ENCODE results near the gene CCDC107. TPM values are rescaled to one million over a fixed set of nuclear protein-coding genes. Genes with fewer than 3 reads are reported as not detected.

Gene CCDC107
- total RNA-seq, 1 experiment from 2014 or later = 16.4 TPM

DNA sequence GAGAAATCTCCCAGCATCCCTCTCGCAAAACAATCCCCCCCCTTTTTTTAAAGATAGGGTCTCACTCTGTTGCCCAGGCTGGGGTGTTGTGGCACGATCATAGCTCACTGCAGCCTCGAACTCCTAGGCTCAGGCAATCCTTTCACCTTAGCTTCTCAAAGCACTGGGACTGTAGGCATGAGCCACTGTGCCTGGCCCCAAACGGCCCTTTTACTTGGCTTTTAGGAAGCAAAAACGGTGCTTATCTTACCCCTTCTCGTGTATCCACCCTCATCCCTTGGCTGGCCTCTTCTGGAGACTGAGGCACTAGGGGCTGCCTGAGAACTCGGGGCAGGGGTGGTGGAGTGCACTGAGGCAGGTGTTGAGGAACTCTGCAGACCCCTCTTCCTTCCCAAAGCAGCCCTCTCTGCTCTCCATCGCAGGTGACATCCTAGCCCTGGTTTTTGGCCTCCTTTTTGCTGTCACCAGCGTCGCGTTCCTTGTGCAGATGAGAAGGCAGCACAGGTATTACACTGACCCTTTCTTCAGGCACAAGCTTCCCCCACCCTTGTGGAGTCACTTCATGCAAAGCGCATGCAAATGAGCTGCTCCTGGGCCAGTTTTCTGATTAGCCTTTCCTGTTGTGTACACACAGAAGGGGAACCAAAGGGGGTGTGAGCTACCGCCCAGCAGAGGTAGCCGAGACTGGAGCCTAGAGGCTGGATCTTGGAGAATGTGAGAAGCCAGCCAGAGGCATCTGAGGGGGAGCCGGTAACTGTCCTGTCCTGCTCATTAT is 22.4 kb downstream of the CCDC107 start:
- no peak for DNase-seq (ENCODE audit: low spot score)
- POLR2A ChIA-PET (ENCODE audit: low non-redundant PET) = no interaction called here
- CTCF ChIA-PET = no interaction called here
- Histone ChIP-seq H3K9me3 (ENCODE audit: low read depth, low read length, poor library complexity, severe bottlenecking) (no peaks in the 10 kb centered on the region), H3K4me1 (ENCODE audit: insufficient read depth, low read length, poor library complexity, severe bottlenecking) (no peaks in the 10 kb centered on the region), H3K36me3 (ENCODE audit: insufficient read depth, low read length, poor library complexity, severe bottlenecking) (peaks cover 5% of the 10 kb centered on the region), H3K27me3 (replicated peaks; ENCODE audit: insufficient read depth, low read depth, low read length, poor library complexity) (no peaks in the 10 kb centered on the region), H3K4me3 (ENCODE audit: low read depth, low read length, poor library complexity, severe bottlenecking) (no peak overlapping the region), H3K27ac (ENCODE audit: low read depth, low read length, poor library complexity, severe bottlenecking) (no peak overlapping the region)
- no TSS peak for BruUV-seq (replicated peaks)
- TF ChIP-seq, protein P1, sequence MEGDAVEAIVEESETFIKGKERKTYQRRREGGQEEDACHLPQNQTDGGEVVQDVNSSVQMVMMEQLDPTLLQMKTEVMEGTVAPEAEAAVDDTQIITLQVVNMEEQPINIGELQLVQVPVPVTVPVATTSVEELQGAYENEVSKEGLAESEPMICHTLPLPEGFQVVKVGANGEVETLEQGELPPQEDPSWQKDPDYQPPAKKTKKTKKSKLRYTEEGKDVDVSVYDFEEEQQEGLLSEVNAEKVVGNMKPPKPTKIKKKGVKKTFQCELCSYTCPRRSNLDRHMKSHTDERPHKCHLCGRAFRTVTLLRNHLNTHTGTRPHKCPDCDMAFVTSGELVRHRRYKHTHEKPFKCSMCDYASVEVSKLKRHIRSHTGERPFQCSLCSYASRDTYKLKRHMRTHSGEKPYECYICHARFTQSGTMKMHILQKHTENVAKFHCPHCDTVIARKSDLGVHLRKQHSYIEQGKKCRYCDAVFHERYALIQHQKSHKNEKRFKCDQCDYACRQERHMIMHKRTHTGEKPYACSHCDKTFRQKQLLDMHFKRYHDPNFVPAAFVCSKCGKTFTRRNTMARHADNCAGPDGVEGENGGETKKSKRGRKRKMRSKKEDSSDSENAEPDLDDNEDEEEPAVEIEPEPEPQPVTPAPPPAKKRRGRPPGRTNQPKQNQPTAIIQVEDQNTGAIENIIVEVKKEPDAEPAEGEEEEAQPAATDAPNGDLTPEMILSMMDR (conservative IDR thresholded peaks at IDR 0.05; ENCODE audit: low read depth, low read length) = no peak
- TF ChIP-seq EZH2 (IDR thresholded peaks at IDR 0.05; ENCODE audit: borderline replicate concordance, low read depth, low read length, poor library complexity, severe bottlenecking) = no peak
- intact Hi-C loops (cut with micrococcal nuclease; ENCODE audit: unreplicated experiment) = no loop called here

DNA sequence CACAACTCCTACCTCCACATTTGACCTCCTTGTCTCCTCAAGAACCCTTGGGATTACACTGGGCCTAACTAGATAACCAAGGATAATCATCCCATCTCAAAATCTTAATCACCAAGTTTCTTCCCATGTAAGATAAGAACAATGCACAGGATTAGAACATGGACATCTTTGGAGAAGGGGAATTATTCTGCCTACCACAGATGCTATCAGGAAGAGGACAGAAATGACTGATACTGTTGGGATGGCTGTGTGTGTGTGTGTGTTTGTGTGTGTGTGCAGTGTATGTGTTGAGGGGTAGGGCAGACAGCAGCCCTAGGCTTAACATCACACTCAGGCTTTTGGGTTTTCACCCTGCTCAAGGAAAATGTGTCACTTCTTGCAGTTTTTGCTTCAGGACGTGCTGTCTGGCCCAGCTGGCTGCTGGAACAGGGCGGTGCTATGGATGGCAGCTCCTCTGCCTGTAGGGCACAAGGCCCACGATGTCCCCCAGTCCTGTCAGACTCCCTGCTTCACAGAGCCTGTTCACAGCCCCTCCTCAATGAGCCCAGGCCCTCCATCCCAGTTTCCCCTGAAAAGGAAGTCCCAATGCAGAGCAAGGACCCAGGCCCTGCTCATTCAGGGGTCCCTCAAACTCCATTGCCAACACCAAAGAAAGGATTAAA is 23.4 kb downstream of the CCDC107 start:
- no peak for DNase-seq (ENCODE audit: low spot score)
- CTCF ChIA-PET = no interaction called here
- Histone ChIP-seq H3K27ac (ENCODE audit: low read depth, low read length, poor library complexity, severe bottlenecking) (no peak overlapping the region), H3K4me3 (ENCODE audit: low read depth, low read length, poor library complexity, severe bottlenecking) (no peak overlapping the region), H3K36me3 (ENCODE audit: insufficient read depth, low read length, poor library complexity, severe bottlenecking) (peaks cover 5% of the 10 kb centered on the region), H3K9me3 (ENCODE audit: low read depth, low read length, poor library complexity, severe bottlenecking) (no peaks in the 10 kb centered on the region), H3K4me1 (ENCODE audit: insufficient read depth, low read length, poor library complexity, severe bottlenecking) (no peaks in the 10 kb centered on the region), H3K27me3 (replicated peaks; ENCODE audit: insufficient read depth, low read depth, low read length, poor library complexity) (no peaks in the 10 kb centered on the region)
- POLR2A ChIA-PET (ENCODE audit: low non-redundant PET) = no interaction called here
- intact Hi-C loops (cut with micrococcal nuclease; ENCODE audit: unreplicated experiment) = no loop called here
- BruUV-seq (replicated peaks) = no TSS peak
- TF ChIP-seq EZH2 (IDR thresholded peaks at IDR 0.05; ENCODE audit: borderline replicate concordance, low read depth, low read length, poor library complexity, severe bottlenecking) = no peak
- TF ChIP-seq, protein P1 (conservative IDR thresholded peaks at IDR 0.05; ENCODE audit: low read depth, low read length) = no peak

DNA sequence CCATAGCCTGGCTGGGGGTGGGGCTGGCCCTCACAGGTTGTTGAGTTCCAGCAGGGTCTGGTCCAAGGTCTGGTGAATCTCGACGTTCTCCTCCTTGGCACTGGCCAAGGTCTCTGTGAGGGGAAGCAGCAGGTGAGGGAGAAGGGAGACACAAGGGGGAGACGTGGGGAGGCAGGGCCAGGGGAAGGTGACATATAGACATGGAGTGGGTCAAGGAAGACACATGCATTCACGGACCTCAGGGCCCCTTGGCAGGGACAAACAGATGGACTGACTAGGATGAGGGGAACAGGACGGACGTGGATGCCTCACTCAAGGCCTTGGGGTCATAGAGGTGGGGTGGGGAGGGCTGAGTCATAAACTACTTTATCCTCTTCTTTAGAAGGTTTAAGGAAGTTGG is 24.0 kb downstream of the CCDC107 start:
- Histone ChIP-seq H3K27me3 (replicated peaks; ENCODE audit: insufficient read depth, low read depth, low read length, poor library complexity) (no peaks in the 10 kb centered on the region), H3K9me3 (ENCODE audit: low read depth, low read length, poor library complexity, severe bottlenecking) (no peaks in the 10 kb centered on the region), H3K4me3 (ENCODE audit: low read depth, low read length, poor library complexity, severe bottlenecking) (no peak overlapping the region), H3K27ac (ENCODE audit: low read depth, low read length, poor library complexity, severe bottlenecking) (no peak overlapping the region), H3K36me3 (ENCODE audit: insufficient read depth, low read length, poor library complexity, severe bottlenecking) (peaks cover 5% of the 10 kb centered on the region), H3K4me1 (ENCODE audit: insufficient read depth, low read length, poor library complexity, severe bottlenecking) (no peaks in the 10 kb centered on the region)
- no TSS peak for BruUV-seq (replicated peaks)
- TF ChIP-seq, protein P1 (conservative IDR thresholded peaks at IDR 0.05; ENCODE audit: low read depth, low read length) = no peak
- TF ChIP-seq EZH2 (IDR thresholded peaks at IDR 0.05; ENCODE audit: borderline replicate concordance, low read depth, low read length, poor library complexity, severe bottlenecking) = no peak
- intact Hi-C loops (cut with micrococcal nuclease; ENCODE audit: unreplicated experiment) = no loop called here
- ChIA-PET CTCF (no interaction called here), POLR2A (ENCODE audit: low non-redundant PET) (no interaction called here)
- no peak for DNase-seq (ENCODE audit: low spot score)
